Stimulated activated CD4-positive, alpha-beta T cell treated with anti-CD3 and anti-CD28 coated beads, Interleukin-15, amount 100 ng/mL, for 48 hours (primary cell): Measurements from ENCODE around the gene ZYG11B.
"Not testable (repeated sequence)": the region's sequence is repeated elsewhere in the genome, so short reads cannot be mapped to it uniquely, and the experiment has no call there.

ENCODE experiments used
- DNase-seq, 2 donors: peaks; one replicate each; pipeline ENCODE4 v3.0.0-alpha.2; 2020; ENCODE audit warnings: low read depth in 2 of 2

The ZYG11B gene

GRCh38 chr1:52707927-52708655, 18.2 kb upstream of the ZYG11B start:
- DNase-seq = no peak

- DNase-seq = no peak
These were observed 17.2 kb upstream of the ZYG11B start for GRCh38 chr1:52709016-52709415.

DNA sequence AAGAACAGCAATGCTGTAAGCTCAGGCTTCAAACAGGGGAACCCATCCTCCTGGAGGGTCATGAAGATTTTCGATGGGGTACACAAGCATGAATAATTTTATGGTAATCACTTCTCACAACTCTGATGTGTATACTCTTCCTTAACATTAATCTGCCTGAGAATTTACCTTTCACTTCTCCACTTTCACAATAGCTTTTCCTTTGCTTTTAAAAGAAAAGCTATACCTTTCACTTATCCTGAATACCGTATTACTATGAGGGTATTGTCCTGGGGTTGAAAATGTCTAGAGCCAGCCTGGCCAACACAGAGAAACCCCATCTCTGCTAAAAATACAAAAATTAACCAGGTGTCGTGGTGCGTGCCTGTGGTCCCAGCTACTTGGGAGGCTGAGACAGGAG, 12.7 kb upstream of the ZYG11B start:
- DNase-seq = no peak

- DNase-seq = not testable (repeated sequence)
These were observed 11.0 kb upstream of the ZYG11B start for GRCh38 chr1:52715296-52715695.

- DNase-seq = no peak
These were observed 3.0 kb upstream of the ZYG11B start for GRCh38 chr1:52723260-52723659.

DNA sequence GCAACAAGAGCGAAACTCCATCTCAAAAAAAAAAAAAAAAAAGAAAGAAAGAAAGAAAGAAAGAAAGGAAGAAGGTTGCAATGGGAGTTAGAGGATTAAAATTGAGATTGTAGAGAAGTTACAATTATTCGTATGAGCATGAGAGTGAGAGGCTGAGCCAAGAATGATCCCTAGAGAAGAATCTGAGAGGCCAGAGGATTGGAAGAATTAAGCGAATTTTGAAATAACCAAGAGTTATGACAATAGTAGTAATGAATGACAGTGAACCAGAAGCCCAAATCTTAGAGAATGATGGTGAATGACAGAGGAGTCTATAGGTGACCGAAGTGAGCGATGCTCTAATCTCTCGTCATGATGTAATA, 369 bp upstream of the ZYG11B start:
- no peak for DNase-seq

DNA sequence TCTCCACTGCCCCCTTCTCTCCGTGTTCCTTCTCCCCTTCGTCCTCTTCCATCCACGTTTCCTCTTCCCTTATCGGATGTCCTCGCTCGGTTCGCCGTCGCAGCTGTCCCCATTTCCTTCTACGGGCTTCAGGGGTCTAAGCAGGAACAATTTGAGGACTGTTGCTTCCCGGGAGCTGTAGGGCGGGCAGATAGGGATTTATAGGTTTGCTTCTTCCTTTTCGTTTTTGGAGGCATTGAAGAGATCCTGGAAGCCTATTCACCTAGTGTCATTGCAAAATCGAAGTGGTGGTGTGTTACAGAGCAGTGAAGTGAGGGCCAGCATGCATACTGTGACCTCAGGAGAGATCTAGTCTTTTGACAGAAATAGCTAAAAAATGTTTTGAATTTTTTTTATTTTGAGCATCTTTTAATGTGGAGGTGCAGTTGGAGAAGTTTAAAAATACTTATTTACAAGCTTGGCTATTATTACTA, 897 bp downstream of the ZYG11B start:
- DNase-seq = no peak

GRCh38 chr1:52727956-52728656, 1.9 kb downstream of the ZYG11B start:
- no peak for DNase-seq

GRCh38 chr1:52733368-52733767, 7.1 kb downstream of the ZYG11B start:
- no peak for DNase-seq

- not testable (repeated sequence) for DNase-seq
These were observed 9.1 kb downstream of the ZYG11B start for GRCh38 chr1:52735371-52735770.

- no peak for DNase-seq
These were observed 11.9 kb downstream of the ZYG11B start for GRCh38 chr1:52738148-52738547.

DNA sequence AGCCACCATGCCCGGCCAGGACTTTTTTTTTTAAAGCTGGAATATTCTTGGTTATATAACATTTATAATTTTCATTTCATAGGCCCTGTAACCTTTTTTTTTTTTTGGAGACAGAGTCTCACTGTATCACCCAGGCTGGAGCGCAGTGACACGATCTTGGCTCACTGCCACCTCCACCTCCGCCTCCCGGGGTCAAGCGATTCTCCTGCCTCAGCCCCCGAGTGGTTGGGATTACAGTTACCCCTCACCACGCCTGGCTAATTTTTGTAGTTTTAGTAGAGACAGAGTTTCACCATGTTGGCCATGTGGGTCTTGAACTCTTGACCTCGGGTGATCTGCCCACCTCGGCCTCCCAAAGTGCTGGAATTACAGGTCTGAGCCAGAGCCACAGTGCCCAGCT, 12.6 kb downstream of the ZYG11B start:
- DNase-seq = no peak

GRCh38 chr1:52739699-52740467, 13.6 kb downstream of the ZYG11B start:
- no peak for DNase-seq

DNA sequence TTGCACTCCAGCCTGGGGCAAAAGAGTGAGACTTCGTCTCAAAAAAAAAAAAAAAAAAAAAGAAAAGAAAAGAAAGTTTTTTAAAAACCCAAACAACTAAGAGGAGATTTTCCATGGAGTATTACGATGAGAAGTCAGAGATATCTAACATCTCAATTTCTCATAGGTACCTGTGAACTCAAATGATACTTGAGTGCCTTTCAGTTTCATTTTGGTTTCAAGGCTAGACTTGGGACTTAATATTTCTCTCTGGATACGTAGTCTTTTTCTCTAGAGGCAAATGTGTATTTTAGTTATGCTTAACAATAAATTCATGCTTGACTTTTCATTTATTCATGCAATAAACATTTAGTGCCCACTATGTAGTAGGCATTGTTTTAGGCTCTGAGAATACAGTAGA, 15.0 kb downstream of the ZYG11B start:
- DNase-seq = no peak

DNA sequence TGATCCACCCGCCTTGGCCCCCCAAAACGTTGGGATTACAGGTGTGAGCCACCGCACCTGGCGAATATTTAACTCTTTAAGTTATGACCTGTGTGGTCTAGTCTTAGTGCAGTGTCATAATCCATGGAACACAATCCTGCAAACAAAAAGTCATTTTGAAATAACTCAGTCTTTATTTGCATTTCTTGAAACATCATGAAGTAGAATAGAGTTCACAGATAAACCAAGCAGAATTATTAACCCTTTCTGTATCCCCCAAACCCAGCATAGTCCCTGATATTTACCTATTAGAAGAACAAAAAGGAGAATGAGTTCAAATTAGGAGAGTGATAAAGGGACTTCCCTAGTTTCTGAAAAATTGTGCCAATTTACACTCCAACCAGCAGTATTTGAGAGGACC, 19.9 kb downstream of the ZYG11B start:
- DNase-seq = no peak

GRCh38 chr1:52747450-52747849, 21.2 kb downstream of the ZYG11B start:
- no peak for DNase-seq

GRCh38 chr1:52748119-52748518, 21.9 kb downstream of the ZYG11B start:
- DNase-seq = no peak

- not testable (repeated sequence) for DNase-seq
These were observed 23.2 kb downstream of the ZYG11B start for GRCh38 chr1:52749496-52749895.

GRCh38 chr1:52750139-52750538, 23.9 kb downstream of the ZYG11B start:
- not testable (repeated sequence) for DNase-seq

- no peak for DNase-seq
These were observed 25.6 kb downstream of the ZYG11B start for GRCh38 chr1:52751589-52752483.

DNA sequence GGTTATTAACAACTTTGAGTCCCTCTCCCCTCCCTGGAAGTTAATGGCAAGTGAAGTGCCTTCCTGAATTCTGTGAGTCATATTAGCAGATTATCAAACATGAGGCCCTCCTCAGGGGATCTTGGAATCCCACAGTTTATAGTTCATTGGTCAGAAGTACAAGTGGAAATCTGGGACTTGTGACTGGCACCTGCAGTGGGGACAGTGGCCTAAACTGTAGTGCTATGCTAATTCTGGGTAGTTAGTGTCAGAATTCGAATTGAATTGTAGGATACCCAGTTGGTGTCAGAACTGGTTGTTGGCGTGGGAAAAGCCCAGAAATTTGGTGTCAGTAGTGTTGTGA, 26.2 kb downstream of the ZYG11B start:
- no peak for DNase-seq

- no peak for DNase-seq
These were observed 26.9 kb downstream of the ZYG11B start for GRCh38 chr1:52753169-52753568.
